ENCODE results near the gene KRT82.
A peak's percentile ranks its signal among the peaks of the same experiment; 100 is the strongest.

KRT82 gene

DNA sequence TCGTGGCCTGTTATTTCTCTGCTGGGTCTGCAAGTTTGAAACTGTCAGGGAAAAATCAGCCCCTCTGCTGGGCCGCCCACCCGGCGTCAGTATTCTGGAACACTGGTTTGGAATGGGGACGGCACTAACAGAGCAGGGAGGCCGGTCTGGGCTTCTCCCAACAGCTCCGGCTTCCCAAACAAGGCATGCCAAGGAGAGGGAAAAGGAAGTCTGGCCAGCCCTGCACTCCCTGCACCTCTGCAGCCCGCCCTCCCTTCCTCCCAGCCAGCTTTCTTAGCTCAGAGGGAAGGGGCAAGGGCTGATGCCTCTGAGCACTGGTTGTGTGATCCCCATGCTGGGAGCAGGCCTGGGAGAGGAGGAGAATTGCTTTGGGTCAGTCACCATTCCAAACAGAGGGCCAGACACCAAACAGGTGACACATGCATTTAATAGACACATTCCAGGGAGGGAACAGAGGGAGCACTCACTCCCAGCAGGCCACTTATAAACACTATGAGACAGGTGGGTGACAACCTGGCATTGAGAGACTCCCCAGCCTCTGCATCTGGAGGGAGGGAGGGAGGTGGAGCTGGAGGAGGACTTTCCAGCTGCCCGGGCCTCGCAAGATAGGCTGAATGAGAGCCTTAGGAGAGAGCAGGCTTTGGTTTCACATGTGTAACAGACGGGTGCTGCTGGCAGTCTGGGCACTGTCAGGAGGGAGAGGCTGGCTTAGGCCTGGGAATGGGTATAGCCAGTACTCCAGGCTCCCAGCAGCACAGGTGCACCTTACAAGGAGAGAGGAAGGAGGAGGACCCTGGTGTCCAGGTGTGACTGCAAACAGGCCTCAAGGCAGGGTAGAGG lies 17.7 kb upstream of the KRT82 start:
- H4K8ac ChIP-seq (ENCODE audit: low read depth, low read length) = no peak overlapping the region
- peaks cover 30 to 33% of the 10 kb centered on the region in 2 experiments for H3K4me1 ChIP-seq (ENCODE audit: control insufficient read depth in 1 of 2, insufficient read depth in 2 of 2, low read length in 2 of 2)
- H3K79me2 ChIP-seq (ENCODE audit: control insufficient read depth, insufficient read depth, low read length, poor library complexity) = peaks cover 7% of the 10 kb centered on the region
- peak overlapping the region; percentile 91 for H4K91ac ChIP-seq (ENCODE audit: low read depth, low read length)
- DNase-seq = peak in 1 of 2 donors; percentile 20
- WGBS (ENCODE audit: extremely low coverage, insufficient coverage, insufficient read length) = no CpG with 5 or more reads among the region's 11 CpGs
- H3K18ac ChIP-seq (ENCODE audit: low read length) = peak overlapping the region; percentile 22
- no peaks in the 10 kb centered on the region for H3K27me3 ChIP-seq (ENCODE audit: insufficient read depth, low read length)
- H2BK120ac ChIP-seq (ENCODE audit: insufficient read depth, low read length, poor library complexity) = peak overlapping the region; percentile 74
- no peak overlapping the region for H3K4me3 ChIP-seq (ENCODE audit: low read depth, low read length)
- no peak overlapping the region for H3K23ac ChIP-seq (ENCODE audit: low read length)
- H2BK5ac ChIP-seq (ENCODE audit: low read depth, low read length, poor library complexity) = peak overlapping the region; percentile 4
- peak overlapping the region; percentile 20 for H2BK12ac ChIP-seq (ENCODE audit: low read length)
- peaks cover 24% of the 10 kb centered on the region for H3K79me1 ChIP-seq (ENCODE audit: low read length)
- no peaks in the 10 kb centered on the region for H3K9me3 ChIP-seq (ENCODE audit: insufficient read depth, low read depth, low read length)
- no peak overlapping the region for H3K4me2 ChIP-seq (ENCODE audit: low read length)
- peak overlapping the region; percentile 76 for H3K14ac ChIP-seq (ENCODE audit: low read length)
- no peak overlapping the region for H3K4ac ChIP-seq (ENCODE audit: low read depth, low read length)
- no peak overlapping the region for H2AFZ ChIP-seq (ENCODE audit: insufficient read depth, low read length, poor library complexity)
- H4K12ac ChIP-seq (ENCODE audit: low read depth, low read length) = no peak overlapping the region
- peak overlapping the region; percentile 86 for H3K27ac ChIP-seq (ENCODE audit: low read depth, low read length)
- H3K36me3 ChIP-seq (ENCODE audit: control insufficient read depth in 1 of 2, insufficient read depth in 2 of 2, low read length in 2 of 2) = no peaks in the 10 kb centered on the region
- H3K9ac ChIP-seq (ENCODE audit: low read length) = no peak overlapping the region
- peak overlapping the region; percentile 44 for H2AK5ac ChIP-seq (ENCODE audit: low read length)

DNA sequence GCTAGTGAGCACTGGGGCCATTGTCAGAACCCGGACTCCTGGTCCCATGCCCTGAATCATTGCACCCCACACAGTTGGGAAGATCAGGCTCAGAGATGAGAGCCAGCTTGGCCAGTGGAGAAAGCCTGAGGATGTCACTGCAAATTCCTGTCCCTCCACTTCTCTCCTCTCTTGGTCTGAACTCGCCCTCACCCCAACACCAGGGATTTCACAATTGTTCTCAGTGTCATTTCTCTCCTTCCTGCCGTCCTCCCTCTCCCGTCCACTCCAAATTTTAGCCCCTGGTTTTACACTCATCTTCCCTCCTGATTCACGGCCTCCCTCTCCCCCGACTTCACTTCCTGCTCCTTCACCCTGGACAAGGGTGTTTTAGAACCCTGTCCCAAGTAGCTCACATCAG lies 16.9 kb upstream of the KRT82 start:
- peak overlapping the region; percentile 61 for H4K8ac ChIP-seq (ENCODE audit: low read depth, low read length)
- H3K36me3 ChIP-seq (ENCODE audit: control insufficient read depth in 1 of 2, insufficient read depth in 2 of 2, low read length in 2 of 2) = no peaks in the 10 kb centered on the region
- peaks cover 30 to 33% of the 10 kb centered on the region in 2 experiments for H3K4me1 ChIP-seq (ENCODE audit: control insufficient read depth in 1 of 2, insufficient read depth in 2 of 2, low read length in 2 of 2)
- peak overlapping the region; percentile 64 for H2AK5ac ChIP-seq (ENCODE audit: low read length)
- peak overlapping the region; percentile 74 for H2BK120ac ChIP-seq (ENCODE audit: insufficient read depth, low read length, poor library complexity)
- no peak overlapping the region for H3K9ac ChIP-seq (ENCODE audit: low read length)
- H3K79me2 ChIP-seq (ENCODE audit: control insufficient read depth, insufficient read depth, low read length, poor library complexity) = peaks cover 7% of the 10 kb centered on the region
- H3K23ac ChIP-seq (ENCODE audit: low read length) = no peak overlapping the region
- H4K91ac ChIP-seq (ENCODE audit: low read depth, low read length) = peak overlapping the region; percentile 91
- H3K27me3 ChIP-seq (ENCODE audit: insufficient read depth, low read length) = no peaks in the 10 kb centered on the region
- H2AFZ ChIP-seq (ENCODE audit: insufficient read depth, low read length, poor library complexity) = peak overlapping the region; percentile 70
- peak overlapping the region; percentile 54 for H3K18ac ChIP-seq (ENCODE audit: low read length)
- peak overlapping the region; percentile 33 for H2BK12ac ChIP-seq (ENCODE audit: low read length)
- H3K4me2 ChIP-seq (ENCODE audit: low read length) = no peak overlapping the region
- no peak overlapping the region for H4K12ac ChIP-seq (ENCODE audit: low read depth, low read length)
- H2BK5ac ChIP-seq (ENCODE audit: low read depth, low read length, poor library complexity) = peak overlapping the region; percentile 71
- no CpG with 5 or more reads among the region's 6 CpGs for WGBS (ENCODE audit: extremely low coverage, insufficient coverage, insufficient read length)
- no peak for DNase-seq
- H3K4me3 ChIP-seq (ENCODE audit: low read depth, low read length) = no peak overlapping the region
- peak overlapping the region; percentile 86 for H3K27ac ChIP-seq (ENCODE audit: low read depth, low read length)
- H3K4ac ChIP-seq (ENCODE audit: low read depth, low read length) = peak overlapping the region; percentile 65
- no peaks in the 10 kb centered on the region for H3K9me3 ChIP-seq (ENCODE audit: insufficient read depth, low read depth, low read length)
- peak overlapping the region; percentile 66 for H3K14ac ChIP-seq (ENCODE audit: low read length)
- peaks cover 24% of the 10 kb centered on the region for H3K79me1 ChIP-seq (ENCODE audit: low read length)

DNA sequence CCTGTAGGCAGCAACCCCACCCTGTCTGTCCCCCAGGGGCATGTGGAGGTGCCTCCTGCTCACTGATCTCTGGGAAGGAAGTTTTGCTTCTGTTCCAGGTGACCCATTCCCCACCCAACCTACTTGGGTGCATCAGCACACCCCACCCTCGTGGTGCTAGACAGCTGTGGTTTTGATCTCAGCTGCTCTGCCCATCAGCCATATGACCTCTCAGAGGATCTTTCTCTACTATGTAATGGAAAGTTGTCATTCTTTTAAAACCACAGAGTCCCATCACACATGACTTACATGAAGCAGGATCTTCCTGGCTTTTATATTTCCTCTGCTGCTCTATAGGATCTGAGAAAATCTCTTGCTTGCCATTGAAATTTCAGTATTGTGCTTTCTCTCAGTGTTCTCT lies 13.5 kb upstream of the KRT82 start:
- Histone ChIP-seq H3K4me3 (ENCODE audit: low read depth, low read length) (no peak overlapping the region), H2BK12ac (ENCODE audit: low read length) (no peak overlapping the region), H2BK120ac (ENCODE audit: insufficient read depth, low read length, poor library complexity) (no peak overlapping the region), H2BK5ac (ENCODE audit: low read depth, low read length, poor library complexity) (no peak overlapping the region), H3K4ac (ENCODE audit: low read depth, low read length) (no peak overlapping the region), H3K4me2 (ENCODE audit: low read length) (no peak overlapping the region), H2AK5ac (ENCODE audit: low read length) (no peak overlapping the region), H3K79me2 (ENCODE audit: control insufficient read depth, insufficient read depth, low read length, poor library complexity) (peaks cover 6% of the 10 kb centered on the region), H3K18ac (ENCODE audit: low read length) (no peak overlapping the region), H3K4me1 (ENCODE audit: control insufficient read depth in 1 of 2, insufficient read depth in 2 of 2, low read length in 2 of 2) (peaks cover 29% of the 10 kb centered on the region in 2 experiments), H3K14ac (ENCODE audit: low read length) (no peak overlapping the region), H4K91ac (ENCODE audit: low read depth, low read length) (no peak overlapping the region), H4K8ac (ENCODE audit: low read depth, low read length) (no peak overlapping the region), H3K27ac (ENCODE audit: low read depth, low read length) (no peak overlapping the region), H2AFZ (ENCODE audit: insufficient read depth, low read length, poor library complexity) (no peak overlapping the region), H3K23ac (ENCODE audit: low read length) (no peak overlapping the region), H3K79me1 (ENCODE audit: low read length) (peaks cover 21% of the 10 kb centered on the region), H3K9ac (ENCODE audit: low read length) (no peak overlapping the region), H4K12ac (ENCODE audit: low read depth, low read length) (no peak overlapping the region), H3K27me3 (ENCODE audit: insufficient read depth, low read length) (no peaks in the 10 kb centered on the region), H3K9me3 (ENCODE audit: insufficient read depth, low read depth, low read length) (peaks cover 4% of the 10 kb centered on the region), H3K36me3 (ENCODE audit: control insufficient read depth in 1 of 2, insufficient read depth in 2 of 2, low read length in 2 of 2) (no peaks in the 10 kb centered on the region)
- WGBS (ENCODE audit: extremely low coverage, insufficient coverage, insufficient read length) = no CpG with 5 or more reads among the region's 1 CpG
- DNase-seq = peak in 1 of 2 donors; percentile 29

DNA sequence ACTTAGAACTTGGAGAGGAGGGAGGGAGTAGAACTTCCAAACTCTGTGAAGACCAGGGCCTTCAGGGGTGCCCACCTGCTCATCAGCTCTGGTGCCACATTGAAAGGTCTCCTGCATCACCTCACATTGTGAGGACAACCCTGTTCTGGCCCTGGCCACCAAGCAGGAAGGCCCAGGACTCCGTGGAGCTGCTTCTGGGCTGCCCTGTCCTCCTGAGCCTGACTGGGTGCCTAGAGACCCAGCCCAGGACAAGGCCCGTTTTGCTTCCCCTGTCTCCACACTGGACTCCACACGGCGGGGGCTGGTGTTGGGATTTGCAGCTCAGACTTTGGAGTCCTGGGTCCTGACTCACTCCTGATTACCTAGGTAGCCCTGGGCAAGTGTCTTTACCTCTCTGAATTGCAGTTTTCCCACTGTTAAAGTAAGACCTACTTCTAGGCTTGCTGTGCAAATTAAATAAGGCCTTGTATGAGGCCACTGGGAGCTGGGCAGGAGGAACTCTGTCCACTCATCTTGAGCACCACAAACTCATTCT lies 12.5 kb upstream of the KRT82 start:
- Histone ChIP-seq H3K9me3 (ENCODE audit: insufficient read depth, low read depth, low read length) (peaks cover 4% of the 10 kb centered on the region), H4K8ac (ENCODE audit: low read depth, low read length) (no peak overlapping the region), H2AK5ac (ENCODE audit: low read length) (no peak overlapping the region), H2BK5ac (ENCODE audit: low read depth, low read length, poor library complexity) (no peak overlapping the region), H3K9ac (ENCODE audit: low read length) (no peak overlapping the region), H2BK120ac (ENCODE audit: insufficient read depth, low read length, poor library complexity) (no peak overlapping the region), H4K91ac (ENCODE audit: low read depth, low read length) (no peak overlapping the region), H3K4me3 (ENCODE audit: low read depth, low read length) (no peak overlapping the region), H2AFZ (ENCODE audit: insufficient read depth, low read length, poor library complexity) (no peak overlapping the region), H3K27ac (ENCODE audit: low read depth, low read length) (no peak overlapping the region), H3K14ac (ENCODE audit: low read length) (no peak overlapping the region), H3K36me3 (ENCODE audit: control insufficient read depth in 1 of 2, insufficient read depth in 2 of 2, low read length in 2 of 2) (no peaks in the 10 kb centered on the region), H4K12ac (ENCODE audit: low read depth, low read length) (no peak overlapping the region), H3K23ac (ENCODE audit: low read length) (no peak overlapping the region), H3K18ac (ENCODE audit: low read length) (no peak overlapping the region), H3K4me2 (ENCODE audit: low read length) (no peak overlapping the region), H3K79me1 (ENCODE audit: low read length) (peaks cover 14% of the 10 kb centered on the region), H3K4ac (ENCODE audit: low read depth, low read length) (no peak overlapping the region), H3K79me2 (ENCODE audit: control insufficient read depth, insufficient read depth, low read length, poor library complexity) (peaks cover 4% of the 10 kb centered on the region), H3K4me1 (ENCODE audit: control insufficient read depth in 1 of 2, insufficient read depth in 2 of 2, low read length in 2 of 2) (peaks cover 19% of the 10 kb centered on the region in 2 experiments), H3K27me3 (ENCODE audit: insufficient read depth, low read length) (no peaks in the 10 kb centered on the region), H2BK12ac (ENCODE audit: low read length) (no peak overlapping the region)
- peak; percentile 66 to 75 for DNase-seq
- WGBS (ENCODE audit: extremely low coverage, insufficient coverage, insufficient read length) = no CpG with 5 or more reads among the region's 4 CpGs

Data from trophoblast cell (in vitro differentiated cells and primary cell).